Progenitor cell of endocrine pancreas (in vitro differentiated cells): ENCODE data around the gene RERE. TPM values are rescaled to one million over a fixed set of nuclear protein-coding genes. Genes with fewer than 3 reads are reported as not detected.

ENCODE experiments used
- DNase-seq: peaks from one replicate; pipeline ENCODE4 v3.0.0; 2021; ENCODE audit warnings: low spot score; ENCODE audit not compliant: unreplicated experiment
- H3K27ac Mint-ChIP-seq: 2 replicates; pipeline ENCODE4 v1.8.0; 2021; ENCODE audit warnings: mild to moderate bottlenecking, moderate library complexity, mixed read lengths
- H3K27me3 Mint-ChIP-seq: 2 replicates; pipeline ENCODE4 v1.8.0; 2021; ENCODE audit warnings: mixed read lengths
- H3K36me3 Mint-ChIP-seq: 2 replicates; pipeline ENCODE4 v1.8.0; 2022; ENCODE audit warnings: mixed read lengths; ENCODE audit not compliant: insufficient read depth
- H3K4me1 Mint-ChIP-seq: 2 replicates; pipeline ENCODE4 v1.8.0; 2021; ENCODE audit warnings: low read depth, mixed read lengths
- H3K4me3 Mint-ChIP-seq: 2 replicates; pipeline ENCODE4 v1.8.0; 2021; ENCODE audit warnings: low read depth, mild to moderate bottlenecking, moderate library complexity, mixed read lengths
- H3K9me3 Mint-ChIP-seq: 2 replicates; pipeline ENCODE4 v1.8.0; 2021; ENCODE audit warnings: low read depth, mixed read lengths
- total RNA-seq: library from RNA; stranded (reverse); gene quantifications from 2 replicates; pipeline ENCODE4 v1.2.1, GENCODE V29; 2021
- TF ChIP-seq, protein P1 (sequence below): fragments of 200-600 bp; sonication (generic); IDR thresholded peaks from one replicate; pipeline ENCODE4 v1.5.0; 2021; ENCODE audit warnings: antibody characterized with exemption, mild to moderate bottlenecking; ENCODE audit not compliant: unreplicated experiment

RERE gene
- total RNA-seq, 1 donor from 2014 or later: 329 TPM

- Mint-ChIP-seq H3K36me3 (peaks cover 14% of the 10 kb centered on the region), H3K27ac (peak overlapping the region; percentile 27), H3K4me1 (peaks cover 41% of the 10 kb centered on the region), H3K9me3 (no peaks in the 10 kb centered on the region), H3K27me3 (no peaks in the 10 kb centered on the region), H3K4me3 (no peak overlapping the region)
- DNase-seq: no peak
- TF ChIP-seq, protein P1, sequence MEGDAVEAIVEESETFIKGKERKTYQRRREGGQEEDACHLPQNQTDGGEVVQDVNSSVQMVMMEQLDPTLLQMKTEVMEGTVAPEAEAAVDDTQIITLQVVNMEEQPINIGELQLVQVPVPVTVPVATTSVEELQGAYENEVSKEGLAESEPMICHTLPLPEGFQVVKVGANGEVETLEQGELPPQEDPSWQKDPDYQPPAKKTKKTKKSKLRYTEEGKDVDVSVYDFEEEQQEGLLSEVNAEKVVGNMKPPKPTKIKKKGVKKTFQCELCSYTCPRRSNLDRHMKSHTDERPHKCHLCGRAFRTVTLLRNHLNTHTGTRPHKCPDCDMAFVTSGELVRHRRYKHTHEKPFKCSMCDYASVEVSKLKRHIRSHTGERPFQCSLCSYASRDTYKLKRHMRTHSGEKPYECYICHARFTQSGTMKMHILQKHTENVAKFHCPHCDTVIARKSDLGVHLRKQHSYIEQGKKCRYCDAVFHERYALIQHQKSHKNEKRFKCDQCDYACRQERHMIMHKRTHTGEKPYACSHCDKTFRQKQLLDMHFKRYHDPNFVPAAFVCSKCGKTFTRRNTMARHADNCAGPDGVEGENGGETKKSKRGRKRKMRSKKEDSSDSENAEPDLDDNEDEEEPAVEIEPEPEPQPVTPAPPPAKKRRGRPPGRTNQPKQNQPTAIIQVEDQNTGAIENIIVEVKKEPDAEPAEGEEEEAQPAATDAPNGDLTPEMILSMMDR: no peak
Measured at GRCh38 chr1:8457760-8458381, 359.6 kb downstream of the RERE start.

GRCh38 chr1:8456991-8457390 lies 360.4 kb downstream of the RERE start:
- H3K4me3 Mint-ChIP-seq: no peak overlapping the region
- no peak for DNase-seq
- peaks cover 11% of the 10 kb centered on the region for H3K36me3 Mint-ChIP-seq
- TF ChIP-seq, protein P1: no peak
- H3K4me1 Mint-ChIP-seq: peaks cover 39% of the 10 kb centered on the region
- H3K9me3 Mint-ChIP-seq: no peaks in the 10 kb centered on the region
- H3K27me3 Mint-ChIP-seq: no peaks in the 10 kb centered on the region
- H3K27ac Mint-ChIP-seq: peak overlapping the region; percentile 70

DNA sequence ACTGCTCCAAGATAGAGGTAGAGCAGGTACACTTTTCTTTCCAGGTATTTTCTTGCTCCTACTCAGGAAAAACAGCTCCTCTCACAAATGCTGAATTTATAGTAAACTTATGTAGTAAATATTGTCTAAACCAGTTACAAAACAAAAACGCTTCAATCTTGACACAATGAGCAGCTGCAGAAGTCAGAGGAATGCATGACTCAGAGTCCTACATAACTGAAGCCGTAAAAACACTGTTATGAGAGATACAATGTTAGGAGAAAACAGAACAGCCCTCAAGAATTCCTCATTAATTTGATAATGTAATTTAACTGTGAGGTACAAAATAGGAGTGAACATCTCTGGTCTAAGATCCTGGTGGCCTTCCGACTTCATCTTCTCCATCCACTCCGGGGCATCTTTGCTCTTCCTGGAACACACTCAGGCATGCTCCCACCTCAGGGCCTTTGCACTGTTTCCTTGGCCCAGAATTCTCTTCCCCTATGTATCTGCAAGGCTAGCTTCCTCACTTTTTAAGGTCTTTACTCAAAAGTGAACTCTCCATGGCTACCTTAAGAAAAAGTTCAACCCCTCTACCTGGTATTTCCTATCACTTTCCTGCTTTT lies 361.0 kb downstream of the RERE start:
- H3K4me1 Mint-ChIP-seq: peaks cover 37% of the 10 kb centered on the region
- H3K27ac Mint-ChIP-seq: peak overlapping the region; percentile 70
- DNase-seq: no peak
- peaks cover 9% of the 10 kb centered on the region for H3K36me3 Mint-ChIP-seq
- no peaks in the 10 kb centered on the region for H3K27me3 Mint-ChIP-seq
- no peak overlapping the region for H3K4me3 Mint-ChIP-seq
- TF ChIP-seq, protein P1: no peak
- H3K9me3 Mint-ChIP-seq: no peaks in the 10 kb centered on the region

DNA sequence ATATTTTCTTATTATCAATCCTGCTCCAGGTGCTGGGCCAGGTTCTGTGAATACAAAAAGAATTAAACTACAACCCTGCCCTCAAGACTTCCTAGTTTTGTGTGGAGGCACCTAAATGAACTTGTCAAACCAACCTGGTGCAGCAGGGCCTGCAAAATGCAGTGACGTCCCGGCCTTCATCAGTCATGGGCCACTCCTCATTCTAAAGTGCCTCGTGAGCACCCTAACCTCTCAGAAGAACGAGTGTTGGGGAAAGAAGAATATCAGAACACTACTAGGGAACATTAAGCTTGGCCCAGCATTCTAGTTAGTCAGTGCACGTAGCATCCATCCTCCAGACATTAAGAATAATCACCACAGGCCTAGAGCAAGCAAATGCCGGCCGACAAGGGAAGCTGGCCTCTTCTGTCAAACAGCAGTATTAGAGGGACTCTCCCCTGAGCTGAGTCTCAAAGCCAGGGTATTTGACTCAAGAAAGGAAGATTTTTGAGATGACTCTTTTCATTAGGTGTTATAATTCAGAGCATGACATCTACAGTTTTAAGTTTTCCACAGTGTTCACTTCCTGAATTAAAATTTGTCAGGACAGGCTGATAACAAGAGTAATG lies 361.6 kb downstream of the RERE start:
- TF ChIP-seq, protein P1: no peak
- Mint-ChIP-seq H3K36me3 (peaks cover 8% of the 10 kb centered on the region), H3K27me3 (no peaks in the 10 kb centered on the region), H3K27ac (peak overlapping the region; percentile 71), H3K4me3 (no peak overlapping the region), H3K4me1 (peaks cover 33% of the 10 kb centered on the region), H3K9me3 (no peaks in the 10 kb centered on the region)
- DNase-seq: no peak

DNA sequence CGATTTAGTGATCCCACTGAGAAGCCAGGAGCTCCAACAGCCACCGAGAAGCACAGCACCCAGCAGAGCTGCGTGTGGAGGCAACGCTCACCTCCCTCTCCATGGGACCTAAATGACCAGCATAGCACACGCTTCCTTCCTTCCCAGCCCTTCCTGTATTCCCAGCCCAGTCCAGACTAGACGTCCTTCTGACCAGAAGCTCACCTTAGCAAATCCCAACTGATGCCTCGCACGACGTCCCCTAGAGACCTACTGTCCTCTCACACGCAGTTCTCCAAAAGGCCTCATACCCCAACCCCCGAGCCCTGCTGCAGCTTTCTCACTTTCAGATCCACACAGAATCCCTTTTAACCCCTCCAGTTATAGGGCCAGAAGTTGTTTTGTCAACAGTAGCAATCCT lies 367.1 kb downstream of the RERE start:
- TF ChIP-seq, protein P1: no peak
- Mint-ChIP-seq H3K36me3 (peaks cover 30% of the 10 kb centered on the region), H3K4me3 (no peak overlapping the region), H3K27me3 (no peaks in the 10 kb centered on the region), H3K4me1 (peaks cover 5% of the 10 kb centered on the region), H3K9me3 (peaks cover 3% of the 10 kb centered on the region), H3K27ac (no peak overlapping the region)
- DNase-seq: no peak
